ENCODE results near the gene PDZD7. TPM values are rescaled to one million over a fixed set of nuclear protein-coding genes. Genes with fewer than 3 reads are reported as not detected.
A peak's percentile ranks its signal among the peaks of the same experiment; 100 is the strongest.

PDZD7 gene
- total RNA-seq, 1 donor from 2014 or later, result 1.5 TPM

DNA sequence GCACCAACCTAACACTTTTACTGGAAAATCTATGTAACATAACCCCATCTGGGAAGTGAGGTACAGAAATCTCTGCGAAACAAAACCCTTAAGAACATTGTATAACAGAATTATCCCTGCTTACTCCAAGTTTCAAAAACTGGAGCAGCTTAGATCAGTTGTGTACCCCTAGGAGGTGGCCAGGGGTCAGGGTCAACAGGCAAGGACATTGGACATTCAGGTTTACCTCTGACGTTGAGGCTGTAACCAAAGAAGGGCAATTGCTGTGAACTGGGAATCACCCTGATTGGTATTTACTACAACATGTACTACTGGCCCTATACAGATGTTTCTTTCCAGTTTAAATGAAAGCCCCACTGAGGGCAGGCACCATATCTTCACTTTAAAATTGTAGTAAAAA, 13.2 kb upstream of the PDZD7 start:
- Mint-ChIP-seq H3K27ac (ENCODE audit: unreplicated experiment) (no peak overlapping the region), H3K4me1 (ENCODE audit: low read depth, unreplicated experiment) (peaks cover 22% of the 10 kb centered on the region), H3K36me3 (ENCODE audit: unreplicated experiment) (no peaks in the 10 kb centered on the region), H3K27me3 (ENCODE audit: unreplicated experiment) (peaks cover 19% of the 10 kb centered on the region), H3K9me3 (ENCODE audit: unreplicated experiment) (peaks cover 4% of the 10 kb centered on the region), H3K4me3 (ENCODE audit: unreplicated experiment) (no peak overlapping the region)
- TF ChIP-seq, protein P1, sequence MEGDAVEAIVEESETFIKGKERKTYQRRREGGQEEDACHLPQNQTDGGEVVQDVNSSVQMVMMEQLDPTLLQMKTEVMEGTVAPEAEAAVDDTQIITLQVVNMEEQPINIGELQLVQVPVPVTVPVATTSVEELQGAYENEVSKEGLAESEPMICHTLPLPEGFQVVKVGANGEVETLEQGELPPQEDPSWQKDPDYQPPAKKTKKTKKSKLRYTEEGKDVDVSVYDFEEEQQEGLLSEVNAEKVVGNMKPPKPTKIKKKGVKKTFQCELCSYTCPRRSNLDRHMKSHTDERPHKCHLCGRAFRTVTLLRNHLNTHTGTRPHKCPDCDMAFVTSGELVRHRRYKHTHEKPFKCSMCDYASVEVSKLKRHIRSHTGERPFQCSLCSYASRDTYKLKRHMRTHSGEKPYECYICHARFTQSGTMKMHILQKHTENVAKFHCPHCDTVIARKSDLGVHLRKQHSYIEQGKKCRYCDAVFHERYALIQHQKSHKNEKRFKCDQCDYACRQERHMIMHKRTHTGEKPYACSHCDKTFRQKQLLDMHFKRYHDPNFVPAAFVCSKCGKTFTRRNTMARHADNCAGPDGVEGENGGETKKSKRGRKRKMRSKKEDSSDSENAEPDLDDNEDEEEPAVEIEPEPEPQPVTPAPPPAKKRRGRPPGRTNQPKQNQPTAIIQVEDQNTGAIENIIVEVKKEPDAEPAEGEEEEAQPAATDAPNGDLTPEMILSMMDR (IDR thresholded peaks at IDR 0.05; ENCODE audit: partially characterized antibody, unreplicated experiment), result no peak
- DNase-seq, result no peak

DNA sequence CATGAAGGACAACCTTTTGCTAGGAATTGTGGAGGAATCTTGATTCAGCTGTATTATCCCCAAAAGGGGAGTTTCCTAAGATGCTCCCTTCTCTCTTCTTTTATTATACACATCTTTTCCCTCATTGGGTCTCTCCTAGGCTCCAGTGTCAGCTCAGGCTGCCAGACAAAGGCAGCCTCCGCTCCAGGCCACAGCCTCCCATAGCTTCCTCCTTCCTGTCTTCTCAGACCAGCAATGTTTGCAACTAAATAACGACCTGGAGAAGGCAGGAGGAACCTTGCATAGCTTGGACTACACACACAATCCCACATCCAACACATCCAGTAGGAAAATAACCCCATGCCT, 12.4 kb upstream of the PDZD7 start:
- Mint-ChIP-seq H3K4me3 (ENCODE audit: unreplicated experiment) (peak overlapping the region; percentile 98), H3K4me1 (ENCODE audit: low read depth, unreplicated experiment) (peaks cover 15% of the 10 kb centered on the region), H3K9me3 (ENCODE audit: unreplicated experiment) (peaks cover 4% of the 10 kb centered on the region), H3K27ac (ENCODE audit: unreplicated experiment) (peak overlapping the region; percentile 95), H3K36me3 (ENCODE audit: unreplicated experiment) (no peaks in the 10 kb centered on the region), H3K27me3 (ENCODE audit: unreplicated experiment) (peaks cover 16% of the 10 kb centered on the region)
- TF ChIP-seq, protein P1 (IDR thresholded peaks at IDR 0.05; ENCODE audit: partially characterized antibody, unreplicated experiment), result no peak
- DNase-seq, result no peak

DNA sequence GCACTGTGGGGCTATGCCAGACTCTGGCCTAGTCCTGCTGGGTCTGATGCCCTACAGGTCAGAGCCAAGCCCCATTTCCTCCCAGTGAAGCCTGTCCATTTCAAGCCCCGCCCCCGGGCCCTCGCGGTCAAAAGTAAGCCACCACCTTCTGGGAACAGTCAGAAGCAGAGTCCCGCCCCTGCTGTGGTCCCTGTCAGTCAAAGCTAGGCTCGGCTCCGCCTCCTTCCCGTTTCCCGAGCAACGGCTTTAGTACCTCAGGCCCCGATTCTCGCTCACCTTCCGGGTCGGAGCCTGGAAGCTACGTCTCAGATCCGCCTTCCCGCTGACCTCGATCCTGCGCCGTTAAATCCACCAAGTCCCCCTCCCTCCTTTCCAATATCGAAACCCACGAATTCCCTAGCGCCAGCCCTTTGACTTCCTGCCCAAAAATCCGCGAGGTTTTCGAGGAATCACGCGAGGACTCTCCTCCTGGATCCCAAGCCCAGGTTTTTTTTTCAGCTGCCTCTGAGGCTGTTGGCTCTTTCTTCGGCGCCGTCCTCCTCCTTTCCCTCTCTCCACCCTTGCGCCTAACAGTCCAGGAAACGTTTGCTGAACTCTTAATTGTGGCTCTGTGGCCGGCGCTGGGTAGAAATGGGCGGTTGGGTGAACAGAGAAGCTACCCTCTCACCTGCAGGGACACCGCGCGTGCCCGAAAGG, 11.9 kb upstream of the PDZD7 start:
- Mint-ChIP-seq H3K36me3 (ENCODE audit: unreplicated experiment) (peaks cover 4% of the 10 kb centered on the region), H3K4me3 (ENCODE audit: unreplicated experiment) (peak overlapping the region; percentile 98), H3K27me3 (ENCODE audit: unreplicated experiment) (peaks cover 16% of the 10 kb centered on the region), H3K27ac (ENCODE audit: unreplicated experiment) (peak overlapping the region; percentile 95), H3K4me1 (ENCODE audit: low read depth, unreplicated experiment) (peaks cover 18% of the 10 kb centered on the region), H3K9me3 (ENCODE audit: unreplicated experiment) (peaks cover 5% of the 10 kb centered on the region)
- DNase-seq, result peak; percentile 92
- TF ChIP-seq, protein P1 (IDR thresholded peaks at IDR 0.05; ENCODE audit: partially characterized antibody, unreplicated experiment), result no peak

DNA sequence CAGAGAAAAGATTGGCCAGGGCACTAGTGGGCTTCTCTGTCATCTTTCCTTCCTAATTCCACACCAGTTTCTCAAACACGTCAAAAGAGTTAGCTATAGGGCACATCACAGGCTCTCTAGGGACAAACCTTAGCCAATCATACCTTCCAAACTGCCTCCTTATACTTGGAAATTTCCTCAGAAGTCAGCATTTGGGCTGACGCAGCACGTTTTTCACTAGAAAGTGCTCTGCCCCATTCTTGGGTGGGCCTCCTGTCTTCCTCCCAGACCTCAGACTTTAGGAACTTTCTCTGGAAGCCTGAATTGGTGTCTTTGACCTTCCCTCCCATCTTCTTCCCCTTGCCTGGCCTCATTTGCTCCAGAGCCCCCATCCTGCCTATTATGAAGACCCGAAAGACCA, 11.2 kb upstream of the PDZD7 start:
- Mint-ChIP-seq H3K27me3 (ENCODE audit: unreplicated experiment) (peaks cover 16% of the 10 kb centered on the region), H3K9me3 (ENCODE audit: unreplicated experiment) (peaks cover 6% of the 10 kb centered on the region), H3K4me1 (ENCODE audit: low read depth, unreplicated experiment) (peaks cover 17% of the 10 kb centered on the region)

DNA sequence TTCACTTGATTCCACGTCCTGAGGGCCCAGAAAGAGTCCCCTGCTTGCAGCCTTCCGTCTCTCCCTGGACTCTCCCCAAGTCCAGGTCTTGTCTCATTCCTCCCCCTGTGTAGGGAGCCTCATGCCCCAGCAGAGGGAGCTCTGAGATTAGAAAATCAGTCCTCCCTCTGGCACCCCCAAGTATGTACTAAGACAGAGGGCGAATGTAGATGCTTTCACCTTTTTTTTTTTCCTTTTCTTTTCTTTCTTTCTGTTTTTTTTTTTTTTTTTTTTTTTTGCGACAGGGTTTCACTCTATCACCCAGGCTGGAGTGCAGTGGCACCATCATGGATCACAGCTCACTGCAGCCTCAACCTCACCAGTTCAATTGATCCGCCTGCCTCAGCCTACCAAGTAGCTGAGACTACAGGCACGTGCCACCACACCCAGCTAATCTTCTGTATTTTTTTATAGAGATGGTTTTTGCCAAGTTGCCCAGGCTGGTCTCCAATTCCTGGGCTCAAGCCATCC, 10.4 kb upstream of the PDZD7 start:
- TF ChIP-seq, protein P1 (IDR thresholded peaks at IDR 0.05; ENCODE audit: partially characterized antibody, unreplicated experiment), result peak; percentile 74
- no peak overlapping the region for H3K4me3 Mint-ChIP-seq (ENCODE audit: unreplicated experiment)
- peak; percentile 83 for DNase-seq
- peaks cover 7% of the 10 kb centered on the region for H3K36me3 Mint-ChIP-seq (ENCODE audit: unreplicated experiment)
- H3K27ac Mint-ChIP-seq (ENCODE audit: unreplicated experiment), result no peak overlapping the region
- H3K27me3 Mint-ChIP-seq (ENCODE audit: unreplicated experiment), result peaks cover 12% of the 10 kb centered on the region
- peaks cover 13% of the 10 kb centered on the region for H3K4me1 Mint-ChIP-seq (ENCODE audit: low read depth, unreplicated experiment)
- peaks cover 6% of the 10 kb centered on the region for H3K9me3 Mint-ChIP-seq (ENCODE audit: unreplicated experiment)

More for the DNA sequence above, 11.2 kb upstream of the PDZD7 start:
- Mint-ChIP-seq H3K4me3 (ENCODE audit: unreplicated experiment) (peak overlapping the region; percentile 98), H3K27ac (ENCODE audit: unreplicated experiment) (peak overlapping the region; percentile 95), H3K36me3 (ENCODE audit: unreplicated experiment) (peaks cover 7% of the 10 kb centered on the region)
- DNase-seq, result no peak
- TF ChIP-seq, protein P1 (IDR thresholded peaks at IDR 0.05; ENCODE audit: partially characterized antibody, unreplicated experiment), result no peak
